NOMO-1 (cell line): Measurements from ENCODE around the gene CLEC18A.
A peak's percentile ranks its signal among the peaks of the same experiment; 100 is the strongest.
"Not testable (repeated sequence)": the region's sequence is repeated elsewhere in the genome, so short reads cannot be mapped to it uniquely, and the experiment has no call there.

ENCODE experiments used
- DNase-seq, 2 experiments: peaks; one replicate each; lab custom pipeline; 2025; ENCODE audit not compliant: unreplicated experiment in 2 of 2; lab: John Stamatoyannopoulos, UW

Gene CLEC18A

GRCh38 chr16:69929480-69929879 is 21.7 kb upstream of the CLEC18A start:
- DNase-seq = no peak

DNA sequence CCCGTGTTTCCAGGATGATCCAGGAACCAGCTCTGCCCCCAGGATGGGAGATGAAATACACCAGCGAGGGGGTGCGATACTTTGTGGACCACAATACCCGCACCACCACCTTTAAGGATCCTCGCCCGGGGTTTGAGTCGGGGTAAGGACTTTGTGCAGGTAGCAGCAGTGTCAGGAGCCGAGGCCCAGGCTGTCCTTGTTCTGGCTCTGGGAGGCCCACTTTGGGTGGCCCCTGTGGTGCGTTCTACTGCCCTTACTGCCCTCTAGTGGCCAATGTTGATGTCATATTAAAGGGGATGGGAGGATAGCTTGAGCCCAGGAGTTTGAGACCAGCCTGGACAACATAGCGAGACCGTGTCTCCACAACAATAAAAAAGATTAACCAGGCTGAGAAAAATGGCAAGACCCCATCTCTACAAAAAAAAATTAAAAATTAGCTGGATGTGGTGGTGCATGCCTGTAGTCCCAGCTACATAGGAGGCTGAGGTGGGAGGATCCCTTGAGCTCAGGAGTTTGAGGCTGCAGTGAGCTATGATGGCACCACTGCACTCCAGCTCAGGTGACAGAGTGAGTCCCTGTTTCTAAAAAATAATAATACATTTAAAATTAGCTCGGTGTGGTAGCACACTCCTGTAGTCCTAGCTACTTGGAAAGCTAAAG is 20.9 kb upstream of the CLEC18A start:
- DNase-seq = peak; percentile 23 to 35

DNA sequence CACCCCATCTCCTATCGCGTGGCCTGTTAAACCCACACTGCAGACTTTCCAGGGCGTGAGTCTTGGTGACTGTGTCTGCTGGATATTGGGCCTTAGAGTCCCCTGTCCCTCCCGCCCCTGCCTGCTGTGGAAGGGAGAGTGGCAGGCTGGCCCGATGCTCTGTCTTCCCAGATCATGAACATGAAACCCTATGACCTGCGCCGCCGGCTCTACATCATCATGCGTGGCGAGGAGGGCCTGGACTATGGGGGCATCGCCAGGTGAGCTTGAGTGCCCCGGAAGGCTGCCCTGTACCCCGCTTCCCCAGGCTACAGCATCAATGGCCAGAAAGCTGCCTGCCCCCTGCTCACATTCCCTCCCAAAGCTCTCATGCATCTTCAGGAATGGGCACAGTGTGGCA is 19.5 kb upstream of the CLEC18A start:
- no peak for DNase-seq

DNA sequence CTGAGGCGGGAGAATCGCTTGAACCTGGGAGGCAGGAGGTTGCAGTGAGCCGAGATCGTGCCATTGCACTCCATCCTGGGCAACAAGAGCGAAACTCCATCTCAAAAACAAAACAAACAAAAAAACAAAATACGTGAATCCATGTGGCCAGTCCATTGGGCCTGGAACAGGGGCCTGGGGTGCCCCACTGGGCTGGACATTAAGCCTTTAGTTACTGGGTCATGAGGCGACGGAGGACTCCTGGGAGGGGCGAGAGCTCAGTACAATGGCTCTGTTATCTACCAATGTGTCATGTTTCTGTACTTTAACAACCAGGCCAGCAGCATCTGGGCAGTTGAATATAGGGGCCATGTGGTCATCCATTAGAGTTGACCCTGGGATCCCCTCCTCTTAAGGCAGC is 18.9 kb upstream of the CLEC18A start:
- DNase-seq = no peak

- no peak for DNase-seq
These were observed 18.3 kb upstream of the CLEC18A start for GRCh38 chr16:69932691-69933392.

GRCh38 chr16:69934044-69934443 is 17.1 kb upstream of the CLEC18A start:
- DNase-seq = no peak

DNA sequence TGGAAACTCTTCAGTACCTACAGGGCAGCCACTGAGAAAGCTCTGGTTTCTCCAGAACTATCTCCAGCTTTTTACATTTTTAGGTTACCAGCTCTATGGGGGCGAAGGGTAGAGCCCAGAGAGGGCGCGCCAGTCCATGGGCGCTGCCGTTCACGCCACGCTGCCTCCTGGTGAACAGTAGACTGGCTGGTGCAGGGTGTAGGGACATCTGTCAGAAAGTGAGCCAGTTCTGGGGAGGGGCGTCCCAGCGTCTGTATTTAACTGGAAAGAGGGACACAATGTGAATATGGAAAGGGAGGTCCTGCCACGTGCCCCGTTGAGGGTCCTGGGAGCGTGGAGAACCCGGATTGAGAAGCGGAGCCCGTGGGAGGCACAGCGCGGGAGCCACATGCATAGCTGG is 16.4 kb upstream of the CLEC18A start:
- no peak for DNase-seq

DNA sequence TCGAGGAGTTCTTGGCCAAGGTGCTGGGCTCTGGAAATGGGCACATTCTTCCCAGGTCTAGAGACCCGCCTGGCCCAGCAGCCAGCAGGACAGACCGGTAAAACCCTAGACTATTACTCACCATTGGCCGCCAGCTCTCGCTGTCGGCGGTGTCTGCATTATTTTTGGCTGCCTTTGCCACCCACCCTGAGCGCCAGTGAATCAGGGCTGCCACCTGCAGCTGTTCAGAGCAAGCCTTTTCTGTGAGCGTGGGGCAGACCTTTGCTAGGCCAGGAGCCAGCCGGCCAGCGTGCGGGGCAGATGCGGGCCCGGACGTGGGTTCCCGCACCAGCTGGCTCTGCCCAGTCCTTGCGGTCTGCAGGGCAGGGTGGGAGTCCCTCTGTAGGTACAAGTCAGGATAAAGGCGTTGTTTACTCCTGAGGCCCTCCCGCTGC is 15.8 kb upstream of the CLEC18A start:
- DNase-seq = no peak

- DNase-seq = no peak
These were observed 15.4 kb upstream of the CLEC18A start for GRCh38 chr16:69935740-69936139.

DNA sequence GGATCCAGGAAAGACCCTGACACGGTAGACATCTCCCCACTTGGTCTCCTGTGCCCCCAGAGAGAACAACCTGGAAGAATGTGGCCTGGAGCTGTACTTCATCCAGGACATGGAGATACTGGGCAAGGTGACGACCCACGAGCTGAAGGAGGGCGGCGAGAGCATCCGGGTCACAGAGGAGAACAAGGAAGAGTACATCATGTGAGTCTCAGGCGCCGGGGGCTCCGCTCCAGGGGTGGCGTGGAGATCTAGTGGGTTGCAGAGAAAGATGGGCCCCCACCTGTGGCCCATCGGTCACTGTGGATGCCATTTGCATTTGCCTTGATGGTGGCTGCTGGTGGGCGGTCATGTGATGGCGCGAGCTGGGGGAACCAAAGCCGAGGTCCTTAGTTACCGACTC is 14.9 kb upstream of the CLEC18A start:
- no peak for DNase-seq

DNA sequence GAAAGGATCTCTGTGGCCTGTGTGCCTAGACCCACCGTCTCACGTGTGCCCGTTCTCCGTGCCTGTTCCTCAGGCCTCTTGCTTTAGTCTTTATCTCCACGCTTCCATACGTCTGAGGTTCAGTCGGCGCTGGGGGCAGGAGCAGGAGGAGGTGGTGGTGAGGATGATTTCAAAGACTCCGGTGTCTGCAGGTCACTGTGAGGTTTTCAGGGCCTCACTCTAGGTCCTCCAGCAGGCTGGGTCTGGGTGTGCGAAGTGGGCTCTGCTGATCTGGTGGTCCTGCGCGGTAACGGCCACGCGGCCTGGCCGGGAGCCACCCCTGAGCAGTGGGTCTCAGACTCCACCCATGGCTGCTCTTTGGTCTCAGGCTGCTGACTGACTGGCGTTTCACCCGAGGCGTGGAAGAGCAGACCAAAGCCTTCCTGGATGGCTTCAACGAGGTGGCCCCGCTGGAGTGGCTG is 14.4 kb upstream of the CLEC18A start:
- no peak for DNase-seq

- no peak for DNase-seq
These were observed 13.6 kb upstream of the CLEC18A start for GRCh38 chr16:69937465-69937951.

DNA sequence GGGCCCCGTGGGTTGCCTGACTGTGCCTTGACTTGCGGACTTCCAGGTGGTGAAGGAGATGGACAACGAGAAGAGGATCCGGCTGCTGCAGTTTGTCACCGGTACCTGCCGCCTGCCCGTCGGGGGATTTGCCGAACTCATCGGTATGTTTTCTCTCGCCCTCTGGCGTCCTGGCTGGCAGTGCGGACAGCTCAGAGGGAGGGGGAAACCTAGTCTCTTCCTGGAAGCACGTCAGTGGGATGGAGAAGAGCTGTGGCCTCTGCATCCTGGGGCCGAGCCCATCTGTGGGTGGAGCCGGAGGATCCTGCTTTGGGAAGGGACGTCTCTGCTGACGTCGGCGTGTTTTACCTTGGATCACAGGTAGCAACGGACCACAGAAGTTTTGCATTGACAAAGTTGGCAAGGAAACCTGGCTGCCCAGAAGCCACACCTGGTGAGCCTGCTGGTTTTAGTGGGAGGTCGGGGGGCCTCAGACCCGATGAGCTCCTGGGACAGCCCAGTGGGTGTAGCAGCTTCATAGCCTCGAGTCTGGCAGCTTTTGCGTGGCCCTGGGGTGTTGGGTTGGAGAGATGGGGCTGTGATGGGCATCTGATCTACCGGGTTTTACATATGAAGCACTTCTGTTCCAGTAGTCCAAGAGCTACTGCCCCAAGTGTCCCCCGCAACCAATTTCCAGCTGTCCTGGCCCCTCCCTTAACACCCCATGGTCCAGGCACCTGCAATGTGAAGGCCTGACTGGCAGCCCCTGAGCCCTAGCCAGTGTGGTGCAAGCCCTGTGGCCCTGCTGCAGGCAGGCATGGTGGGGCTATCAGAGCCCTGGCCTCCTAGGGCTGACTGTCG is 11.9 kb upstream of the CLEC18A start:
- DNase-seq = no peak

DNA sequence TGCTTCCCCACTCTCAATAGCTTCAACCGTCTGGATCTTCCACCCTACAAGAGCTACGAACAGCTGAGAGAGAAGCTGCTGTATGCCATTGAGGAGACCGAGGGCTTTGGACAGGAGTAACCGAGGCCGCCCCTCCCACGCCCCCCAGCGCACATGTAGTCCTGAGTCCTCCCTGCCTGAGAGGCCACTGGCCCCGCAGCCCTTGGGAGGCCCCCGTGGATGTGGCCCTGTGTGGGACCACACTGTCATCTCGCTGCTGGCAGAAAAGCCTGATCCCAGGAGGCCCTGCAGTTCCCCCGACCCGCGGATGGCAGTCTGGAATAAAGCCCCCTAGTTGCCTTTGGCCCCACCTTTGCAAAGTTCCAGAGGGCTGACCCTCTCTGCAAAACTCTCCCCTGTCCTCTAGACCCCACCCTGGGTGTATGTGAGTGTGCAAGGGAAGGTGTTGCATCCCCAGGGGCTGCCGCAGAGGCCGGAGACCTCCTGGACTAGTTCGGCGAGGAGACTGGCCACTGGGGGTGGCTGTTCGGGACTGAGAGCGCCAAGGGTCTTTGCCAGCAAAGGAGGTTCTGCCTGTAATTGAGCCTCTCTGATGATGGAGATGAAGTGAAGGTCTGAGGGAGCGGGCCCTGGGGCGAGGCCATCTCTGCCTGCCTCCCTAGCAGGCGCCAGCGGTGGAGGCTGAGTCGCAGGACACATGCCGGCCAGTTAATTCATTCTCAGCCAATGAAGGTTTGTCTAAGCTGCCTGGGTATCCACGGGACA is 11.1 kb upstream of the CLEC18A start:
- DNase-seq = no peak

DNA sequence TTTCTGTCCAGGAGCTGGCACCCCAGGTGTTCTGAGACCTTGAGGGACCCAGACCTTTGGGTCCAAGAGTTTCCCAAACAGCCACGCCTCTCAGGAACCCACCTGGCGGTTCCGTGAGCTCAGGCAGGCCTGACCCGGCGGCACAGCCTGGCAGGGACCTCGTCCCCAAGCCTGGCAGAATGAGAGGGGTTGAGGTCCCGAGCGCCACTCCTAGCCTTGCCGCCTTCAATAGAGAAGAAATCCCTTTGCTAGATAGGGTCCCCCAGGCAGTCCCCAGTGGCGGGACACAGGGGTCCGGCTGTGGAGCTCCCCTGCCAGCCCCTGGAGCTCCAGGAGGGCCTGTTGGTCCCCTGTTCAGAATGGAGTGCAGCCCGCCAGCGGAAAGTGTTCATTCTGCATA is 10.5 kb upstream of the CLEC18A start:
- no peak for DNase-seq

DNA sequence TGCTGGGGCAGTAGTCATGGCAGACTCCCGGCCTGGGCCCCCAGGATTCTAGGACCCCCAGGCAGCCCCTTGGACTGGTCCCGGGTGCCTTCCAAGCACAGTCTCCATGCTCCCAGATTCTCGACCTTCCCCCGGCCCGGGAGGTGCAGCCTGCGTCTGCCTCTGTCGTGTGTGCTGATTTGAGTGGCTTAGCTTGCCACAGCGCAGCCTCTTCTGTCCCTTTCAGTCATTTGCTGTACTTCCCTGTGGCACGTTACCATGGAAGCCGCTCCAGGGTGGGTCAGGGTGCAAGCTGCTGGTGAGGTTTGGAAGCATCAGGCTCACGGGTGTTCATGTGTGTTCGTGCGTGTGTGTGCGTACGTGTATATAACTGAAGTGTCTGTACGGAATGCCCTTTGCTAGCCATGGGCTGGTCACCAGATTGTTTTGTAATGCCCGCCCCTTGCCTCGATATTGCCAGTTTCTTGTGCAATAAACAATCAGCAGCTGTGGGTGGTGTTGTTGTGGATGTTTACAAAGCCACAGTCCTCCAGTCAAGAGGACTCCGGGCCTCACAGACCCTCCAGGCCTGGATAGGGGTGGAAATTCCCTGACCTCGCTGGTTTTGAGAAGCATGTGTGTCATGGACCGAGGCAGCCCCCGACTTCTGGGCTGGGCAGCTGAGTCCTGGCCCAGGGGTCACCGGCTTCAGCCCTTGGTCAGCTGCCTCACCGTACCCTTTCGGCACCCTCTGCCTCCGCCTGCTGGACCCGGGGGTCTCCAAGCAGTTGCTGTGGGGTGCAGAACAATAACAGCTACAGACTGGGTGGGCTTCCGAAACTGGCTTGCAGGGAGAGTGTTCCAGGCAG is 9.7 kb upstream of the CLEC18A start:
- no peak for DNase-seq

GRCh38 chr16:69942099-69942491 is 9.0 kb upstream of the CLEC18A start:
- DNase-seq = no peak

DNA sequence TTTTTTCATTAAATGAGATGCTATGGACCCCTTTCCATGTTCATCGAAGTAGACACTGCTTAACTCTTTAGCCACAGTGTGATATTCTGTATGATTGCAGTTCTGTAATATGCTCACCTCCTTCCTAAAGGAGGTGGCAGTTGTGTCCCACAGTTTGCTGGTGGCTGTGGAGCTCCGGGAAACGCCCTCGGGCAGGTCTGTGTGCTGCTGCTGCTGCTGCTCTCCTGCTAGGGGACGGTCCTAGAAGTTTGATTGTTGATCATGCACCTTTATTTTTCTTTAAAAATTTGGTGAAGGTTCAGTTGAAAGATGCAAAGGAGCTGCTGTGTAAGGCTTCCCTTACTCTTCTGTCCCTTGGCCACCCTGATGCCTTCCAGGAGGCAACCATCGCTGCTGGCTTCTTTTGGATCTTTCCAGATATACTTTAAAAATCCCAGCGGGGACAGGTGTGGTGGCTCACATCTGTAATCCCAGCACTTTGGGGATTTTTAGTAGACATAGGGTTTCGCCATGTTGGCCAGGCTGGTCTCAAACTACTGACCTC is 8.4 kb upstream of the CLEC18A start:
- no peak for DNase-seq

GRCh38 chr16:69943241-69944036 is 7.7 kb upstream of the CLEC18A start:
- DNase-seq = not testable (repeated sequence)
